ENCODE results near the gene F8.
"Not testable (repeated sequence)": the region's sequence is repeated elsewhere in the genome, so short reads cannot be mapped to it uniquely, and the experiment has no call there.

GRCh38 chrX:154825586-154825985 is 196.9 kb downstream of the F8 start:
- not testable (repeated sequence) for TF ChIP-seq CTCF (IDR thresholded peaks at IDR 0.05); REST (IDR thresholded peaks at IDR 0.05; ENCODE audit: insufficient read depth in 1 of 2, low read depth in 2 of 2, low read length in 1 of 2); TCF7L2 (IDR thresholded peaks at IDR 0.05; ENCODE audit: low read depth, low read length)
